Stimulated activated CD8-positive, alpha-beta memory T cell treated with anti-CD3 and anti-CD28 coated beads, Interleukin-15, amount 100 ng/mL, for 24 hours (primary cell): ENCODE measurements around the gene ABHD15.
A peak's percentile ranks its signal among the peaks of the same experiment; 100 is the strongest.

Experiments used
- DNase-seq: peaks from one replicate; pipeline ENCODE4 v3.0.0-alpha.2; 2020; ENCODE audit warnings: low read depth

ABHD15 gene

GRCh38 chr17:29595107-29595942, 28.5 kb upstream of the ABHD15 start:
- no peak for DNase-seq

GRCh38 chr17:29594519-29595090, 27.8 kb upstream of the ABHD15 start:
- no peak for DNase-seq

GRCh38 chr17:29593591-29594518, 27.0 kb upstream of the ABHD15 start:
- no peak for DNase-seq

DNA sequence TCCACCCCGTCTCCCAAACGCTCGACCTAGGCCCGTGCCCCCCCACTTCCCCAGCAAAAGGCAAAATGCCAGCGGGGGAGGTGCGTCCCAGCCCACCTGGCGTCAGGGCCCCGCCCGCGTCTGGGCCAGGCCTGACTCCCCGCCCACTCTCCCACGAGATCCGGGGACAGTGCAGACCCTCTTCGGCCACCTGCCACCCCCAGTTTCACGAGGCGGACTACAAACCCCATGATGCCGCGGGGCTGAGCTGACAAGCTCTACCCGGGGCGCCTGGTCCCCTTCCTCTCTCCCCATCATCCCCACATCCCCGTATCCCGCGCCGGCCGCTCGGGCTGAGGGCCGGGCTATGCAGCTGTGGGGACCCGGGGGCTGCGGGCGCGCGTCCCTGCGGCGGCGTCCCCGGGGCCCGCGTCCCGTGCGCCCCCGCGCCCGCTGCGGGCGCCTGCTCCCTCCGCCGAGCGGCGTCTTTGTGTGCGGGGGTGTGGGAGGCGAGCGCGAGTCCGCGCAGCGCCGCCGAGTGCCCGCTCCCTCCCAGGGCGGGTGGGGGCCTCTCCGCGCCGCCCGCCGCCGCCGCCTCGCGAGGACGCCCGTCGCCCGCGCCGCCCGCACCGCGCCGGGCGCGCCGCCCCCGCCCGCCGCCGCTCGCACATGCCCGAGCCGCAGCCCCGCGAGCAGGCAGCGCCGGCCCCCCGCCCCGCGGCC, 26.2 kb upstream of the ABHD15 start, which contains the start of gene ANKRD13B:
Gene ANKRD13B (plus strand): TSS at position 283 of the 702 bp plus-strand sequence. CDS start 490 bp downstream, outside the sequence.
- DNase-seq = no peak

DNA sequence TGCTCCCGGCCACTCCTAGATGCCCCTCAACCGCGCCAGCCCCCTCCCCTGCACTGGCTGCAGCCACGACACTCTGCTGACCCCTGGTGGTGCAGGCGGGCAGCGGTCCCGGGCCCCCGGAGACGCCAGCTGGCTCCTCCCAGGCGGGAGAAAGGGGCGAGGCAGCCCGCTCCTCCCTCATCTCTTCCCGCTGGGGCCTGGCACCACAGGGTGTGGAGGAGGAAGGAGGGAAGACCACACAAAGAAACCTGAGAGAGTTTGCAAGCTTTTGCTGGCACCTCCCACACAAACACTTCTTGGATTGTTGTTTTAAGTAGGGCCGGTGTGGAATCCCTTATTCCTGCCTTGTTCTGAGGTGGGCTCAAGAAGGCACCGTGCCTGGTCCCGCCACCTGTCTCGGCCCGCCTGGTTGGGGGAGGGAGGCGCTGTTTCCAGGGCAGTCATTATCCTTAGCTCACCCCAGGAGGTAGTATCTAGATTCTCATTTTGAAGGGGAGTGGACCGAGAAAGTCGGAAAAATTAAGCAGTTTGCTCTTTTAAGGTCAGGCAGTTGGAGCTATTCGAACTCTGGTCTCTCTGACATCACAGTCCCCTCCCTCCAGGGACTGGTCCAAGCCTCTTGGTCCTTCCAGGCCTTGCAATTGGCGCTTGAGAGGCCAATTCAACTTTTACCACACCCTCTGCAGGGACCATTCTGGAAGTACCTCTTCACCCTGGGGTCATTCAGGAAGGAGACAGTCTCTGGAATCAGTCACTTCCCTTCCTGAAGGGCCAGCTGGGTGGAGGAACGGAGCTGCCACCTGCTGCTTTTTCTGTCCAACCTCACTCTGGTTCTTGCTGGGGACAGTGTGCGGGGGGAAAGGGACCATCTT, 25.1 kb upstream of the ABHD15 start:
- peak; percentile 59 for DNase-seq

GRCh38 chr17:29591146-29591736, 24.4 kb upstream of the ABHD15 start:
- DNase-seq = no peak

GRCh38 chr17:29590411-29591145, 23.7 kb upstream of the ABHD15 start:
- DNase-seq = no peak

DNA sequence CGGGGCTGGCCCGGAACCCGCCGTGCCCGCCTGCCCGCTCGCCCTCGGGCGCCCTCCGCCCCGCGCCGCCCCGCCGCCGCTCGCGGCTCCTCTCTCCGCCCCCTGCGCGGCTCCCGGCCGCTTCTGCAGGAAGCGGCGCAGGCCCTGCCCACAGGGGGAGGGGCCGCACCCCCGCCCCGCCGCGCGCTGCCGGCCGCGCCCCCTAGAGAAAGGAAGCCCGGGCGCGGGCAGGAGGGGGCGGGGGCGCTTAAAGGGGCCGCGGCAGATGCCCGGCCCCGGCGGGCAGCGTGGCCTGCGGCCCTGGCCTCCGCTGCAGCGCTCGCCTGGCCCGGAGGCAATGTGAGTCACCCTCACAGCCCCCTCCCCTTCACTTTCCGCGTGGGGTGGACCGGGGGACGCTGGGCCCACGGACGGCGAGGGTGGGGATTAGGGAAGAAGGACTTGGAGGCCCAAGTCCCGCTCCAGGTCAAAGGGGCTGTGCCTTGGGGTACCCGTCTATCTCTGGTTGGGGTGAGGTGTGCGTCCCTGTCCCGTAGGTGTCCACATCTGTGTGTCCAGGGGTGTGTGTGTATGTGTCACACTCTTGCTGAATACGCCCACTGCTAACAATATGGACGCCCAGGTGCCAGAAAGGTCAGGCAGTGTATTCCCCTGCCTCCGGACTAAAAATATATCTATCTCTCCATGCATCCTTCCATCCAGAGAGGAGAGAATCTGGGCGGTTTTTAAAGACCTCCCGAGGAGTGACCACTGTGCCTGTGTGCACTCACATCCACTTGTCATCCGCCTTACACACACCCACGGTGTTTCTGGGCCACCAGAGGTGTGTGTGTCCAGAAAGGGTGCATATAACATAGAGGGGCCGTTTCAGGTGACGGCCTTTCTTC, 22.9 kb upstream of the ABHD15 start, which contains the start of gene GIT1:
Gene GIT1 (minus strand): TSS at position 125 of the 887 bp plus-strand sequence. CDS start 270 bp downstream, outside the sequence.
- peak; percentile 69 for DNase-seq

DNA sequence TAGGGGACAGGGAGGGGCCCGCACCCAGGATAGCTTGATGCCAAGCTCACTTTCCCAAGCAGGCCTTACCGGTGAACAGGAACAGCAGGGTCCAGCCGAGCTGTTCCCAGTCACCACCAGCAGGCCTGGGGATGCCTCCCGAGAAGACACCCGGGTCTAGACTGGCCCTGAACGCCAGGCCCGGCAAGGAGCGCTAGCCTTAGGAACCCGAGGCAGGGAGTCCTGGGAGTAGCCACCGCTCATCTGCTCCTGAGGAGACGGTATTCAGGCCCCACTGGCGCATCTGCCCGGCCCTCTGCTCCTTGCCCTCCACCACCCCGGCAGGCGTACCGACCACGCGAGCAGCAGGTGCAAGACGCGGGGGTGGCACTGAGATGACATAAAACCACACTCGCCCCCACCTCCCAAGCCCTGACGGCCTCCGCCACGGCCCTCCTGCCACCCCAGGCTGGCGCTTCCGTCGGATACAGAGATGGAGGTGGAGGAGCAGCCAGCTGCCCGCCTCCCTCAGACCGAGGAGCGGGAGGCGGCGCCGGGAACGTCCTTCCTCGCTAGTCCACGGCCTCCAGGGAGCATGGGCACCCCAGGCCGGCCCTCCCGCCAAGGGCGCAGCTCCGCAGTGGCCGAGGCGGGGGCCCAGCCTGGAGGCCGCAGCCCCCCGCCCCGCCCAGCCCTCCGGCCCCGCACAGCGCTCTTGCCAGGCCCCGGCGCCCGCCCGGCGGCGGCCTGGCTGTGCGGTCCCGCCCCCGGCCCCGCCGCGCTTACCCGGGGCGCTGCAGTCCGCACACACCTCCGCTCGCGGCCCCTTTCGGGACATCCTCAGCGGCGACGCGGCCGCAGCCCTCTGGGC, 21.9 kb upstream of the ABHD15 start:
- DNase-seq = no peak

- no peak for DNase-seq
Measured at GRCh38 chr17:29588017-29588561, 21.3 kb upstream of the ABHD15 start.

- no peak for DNase-seq
Measured at GRCh38 chr17:29587591-29587990, 20.8 kb upstream of the ABHD15 start.

DNA sequence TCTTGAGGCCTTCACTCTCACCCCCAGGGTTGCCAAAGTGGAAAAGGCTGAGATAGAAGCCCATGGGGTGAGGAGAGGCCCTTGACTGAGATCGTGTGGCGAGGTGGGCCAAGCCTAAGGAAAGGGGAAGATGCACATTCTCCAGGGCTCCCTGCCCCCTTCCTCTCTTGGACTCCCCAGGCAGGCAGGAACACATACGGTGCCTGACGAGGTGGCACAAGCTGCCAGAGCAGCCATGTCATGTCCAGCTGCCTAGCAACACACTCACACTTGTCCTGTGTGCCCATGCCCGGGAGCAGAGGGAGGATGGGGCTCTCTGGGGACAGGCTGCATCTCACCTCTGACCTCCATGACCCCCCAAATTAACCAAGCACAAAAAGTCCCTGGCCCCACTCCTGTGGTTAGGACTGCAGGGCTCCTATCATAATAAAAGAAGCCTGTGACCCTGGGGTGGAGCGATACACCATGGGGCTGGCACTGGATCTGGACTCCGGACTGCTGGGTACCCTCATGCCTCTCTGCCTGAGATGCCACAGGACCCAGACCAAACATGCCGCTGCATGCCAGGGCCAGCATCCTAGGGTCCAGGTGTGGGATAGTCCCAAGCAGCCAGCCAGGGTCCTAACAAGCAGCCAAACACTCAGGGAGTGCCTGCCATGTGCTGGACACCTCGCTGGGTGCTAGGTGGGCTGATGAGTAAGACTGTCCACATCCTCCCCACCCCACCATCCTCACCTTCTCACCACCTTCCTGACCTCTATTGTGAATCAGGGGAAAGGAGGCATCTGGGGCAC, 20.0 kb upstream of the ABHD15 start:
- no peak for DNase-seq

DNA sequence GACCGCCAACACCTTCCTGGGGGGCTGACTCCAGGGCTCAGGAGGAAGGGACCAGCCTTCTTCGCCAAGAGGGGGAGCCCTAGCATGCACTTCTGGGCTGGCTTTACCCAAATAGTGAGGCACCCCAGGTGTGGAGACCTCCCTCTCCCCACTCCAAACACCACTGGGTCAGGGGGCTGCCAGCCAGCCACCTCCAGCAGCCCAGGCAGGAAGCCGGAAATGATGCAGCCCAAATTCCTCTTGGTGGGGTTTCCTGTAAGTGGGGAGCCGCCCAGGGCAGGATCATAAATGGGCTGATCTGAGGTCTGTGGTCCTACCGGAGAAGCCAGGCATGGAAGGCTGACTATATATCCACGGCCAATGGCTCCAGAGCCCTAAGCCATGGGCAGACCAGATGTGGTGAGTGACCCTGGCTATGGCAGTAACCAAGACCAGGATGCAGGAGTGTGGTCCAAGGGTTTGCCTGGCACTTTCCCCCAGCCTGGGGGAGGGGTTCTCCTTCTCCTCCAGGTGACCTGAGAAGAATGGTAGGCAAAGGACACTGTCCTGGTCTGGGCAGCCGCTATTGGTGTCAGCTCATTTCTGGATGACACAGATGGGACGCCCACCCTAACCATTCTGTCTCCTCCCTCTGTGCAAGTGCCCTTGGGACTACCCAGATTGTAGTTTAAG, 18.4 kb upstream of the ABHD15 start:
- DNase-seq = no peak

DNA sequence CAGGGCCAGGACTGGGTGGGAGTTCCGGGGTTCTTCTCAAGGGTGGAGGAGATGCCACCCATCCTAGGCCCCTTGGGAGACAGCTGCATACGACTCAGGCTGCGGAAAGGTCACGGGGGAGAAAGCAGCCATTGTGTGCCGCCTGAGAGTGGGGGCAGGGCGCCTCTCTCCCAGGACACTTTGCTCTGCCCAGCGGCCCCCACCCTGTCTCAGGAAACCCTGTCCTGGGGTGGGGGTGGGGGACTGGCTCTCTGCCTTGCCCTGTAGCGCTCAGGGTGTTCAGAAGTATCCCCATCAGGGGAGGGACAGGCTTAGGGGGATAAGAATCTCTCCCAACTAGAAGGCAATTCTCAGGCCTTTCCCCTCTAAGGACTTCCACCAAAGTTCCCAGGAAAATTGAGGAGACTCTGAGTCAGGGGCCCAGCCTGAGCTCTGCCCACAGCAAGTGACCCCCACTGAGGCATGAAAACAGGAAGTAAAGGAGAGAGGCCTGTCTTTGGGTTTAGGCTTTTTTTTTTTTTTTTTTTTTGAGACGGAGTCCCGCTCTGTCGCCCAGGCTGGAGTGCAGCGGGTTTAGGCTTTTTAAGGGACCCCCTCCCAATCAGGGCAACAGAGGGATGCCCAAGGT, 17.7 kb upstream of the ABHD15 start:
- no peak for DNase-seq
